ENCODE results near the gene CEP350.
"Not testable (repeated sequence)": the region's sequence is repeated elsewhere in the genome, so short reads cannot be mapped to it uniquely, and the experiment has no call there.

CEP350 gene

GRCh38 chr1:180131510-180131909 lies 176.9 kb downstream of the CEP350 start:
- FAIRE-seq = no peak

- no peak for FAIRE-seq
Observed at GRCh38 chr1:180133193-180133592, 178.6 kb downstream of the CEP350 start.

- not testable (repeated sequence) for FAIRE-seq
Observed at GRCh38 chr1:180133688-180134087, 179.1 kb downstream of the CEP350 start.

GRCh38 chr1:180135535-180135934 lies 180.9 kb downstream of the CEP350 start:
- no peak for FAIRE-seq

GRCh38 chr1:180136331-180136967 lies 181.8 kb downstream of the CEP350 start:
- no peak for FAIRE-seq

GRCh38 chr1:180136968-180137356 lies 182.4 kb downstream of the CEP350 start:
- FAIRE-seq = no peak

- FAIRE-seq = no peak
Observed at GRCh38 chr1:180137776-180138175, 183.2 kb downstream of the CEP350 start.

GRCh38 chr1:180141381-180141934 lies 186.8 kb downstream of the CEP350 start:
- FAIRE-seq = no peak

- FAIRE-seq = no peak
Observed at GRCh38 chr1:180143359-180143758, 188.7 kb downstream of the CEP350 start.

GRCh38 chr1:180144659-180145357 lies 190.2 kb downstream of the CEP350 start:
- FAIRE-seq = no peak

- no peak for FAIRE-seq
Observed at GRCh38 chr1:180145446-180145845, 190.8 kb downstream of the CEP350 start.

- FAIRE-seq = no peak
Observed at GRCh38 chr1:180150982-180151381, 196.4 kb downstream of the CEP350 start.

GRCh38 chr1:180151508-180151907 lies 196.9 kb downstream of the CEP350 start:
- FAIRE-seq = no peak

- FAIRE-seq = no peak
Observed at GRCh38 chr1:180152588-180152987, 198.0 kb downstream of the CEP350 start.

GRCh38 chr1:180153032-180153431 lies 198.4 kb downstream of the CEP350 start:
- no peak for FAIRE-seq

- FAIRE-seq = no peak
Observed at GRCh38 chr1:180154003-180154324, 199.4 kb downstream of the CEP350 start.

- FAIRE-seq = no peak
Observed at GRCh38 chr1:180154325-180155181, 199.9 kb downstream of the CEP350 start, which contains the start of gene QSOX1. Gene QSOX1 (plus strand): TSS chr1:180154869. CDS start chr1:180154908, 39 bp downstream.

- FAIRE-seq = no peak
Observed at GRCh38 chr1:180155182-180155682, 200.6 kb downstream of the CEP350 start.

- no peak for FAIRE-seq
Observed at GRCh38 chr1:180156201-180156600, 201.6 kb downstream of the CEP350 start.

- FAIRE-seq = no peak
Observed at GRCh38 chr1:180156631-180157091, 202.1 kb downstream of the CEP350 start.

- FAIRE-seq = no peak
Observed at GRCh38 chr1:180157108-180157507, 202.5 kb downstream of the CEP350 start.

- no peak for FAIRE-seq
Observed at GRCh38 chr1:180157576-180158057, 203.0 kb downstream of the CEP350 start.
